IMR-90 (cell line): ENCODE results near the gene PRSS16. TPM values are rescaled to one million over a fixed set of nuclear protein-coding genes. Genes with fewer than 3 reads are reported as not detected.

ENCODE experiments used
- ATAC-seq: fragments of 200-7000 bp; cut with Tn5 transposase; 2 replicates; pipeline ENCODE4 v1.9.1; 2020; ENCODE audit warnings: low read depth, mild to moderate bottlenecking, moderate library complexity
- BruUV-seq: library from RNA; stranded (reverse); fragments of 400-500 nt; replicated peaks from 2 replicates; lab custom pipeline; 2021; lab: Mats Ljungman, UMichigan
- CTCF ChIA-PET: fragments of 300-600 bp; formaldehyde crosslinking; extraction: SDS; loops from one replicate; lab custom pipeline; 2021; ENCODE audit warnings: antibody characterized with exemption; lab: Yijun Ruan, JAX
- POLR2A ChIA-PET: fragments of 300-600 bp; sonication (Branson Sonifier 250); formaldehyde crosslinking; loops from one replicate; lab custom pipeline; 2022; ENCODE audit warnings: antibody characterized with exemption; ENCODE audit not compliant: unreplicated experiment; lab: Charles Lee
- DNase-seq: peaks from one replicate; pipeline ENCODE4 v3.0.0; 2013
- H2AFZ ChIP-seq: replicated peaks from 2 replicates; pipeline ENCODE3; 2013; ENCODE audit warnings: low read length, mild to moderate bottlenecking; ENCODE audit not compliant: poor library complexity
- H2AK5ac ChIP-seq: 2 replicates; pipeline ENCODE4 v1.6.1; 2013; ENCODE audit warnings: low read depth, low read length, inconsistent platforms
- H2AK9ac ChIP-seq: replicated peaks from 2 replicates; pipeline ENCODE3; 2013; ENCODE audit warnings: mild to moderate bottlenecking, low read depth, low read length, moderate library complexity; ENCODE audit not compliant: poor library complexity
- H2BK120ac ChIP-seq: 2 replicates; pipeline ENCODE4 v1.6.1; 2013; ENCODE audit warnings: low read depth, low read length, inconsistent platforms
- H2BK15ac ChIP-seq: 3 replicates; pipeline ENCODE4 v1.6.1; 2013; ENCODE audit warnings: low read depth, low read length, inconsistent platforms
- H2BK20ac ChIP-seq: 2 replicates; pipeline ENCODE4 v1.6.1; 2013; ENCODE audit warnings: low read depth, mild to moderate bottlenecking, inconsistent platforms, low read length, moderate library complexity
- H2BK5ac ChIP-seq: 2 replicates; pipeline ENCODE4 v1.6.1; 2013; ENCODE audit warnings: mild to moderate bottlenecking, low read depth, low read length, inconsistent platforms; ENCODE audit not compliant: poor library complexity, severe bottlenecking
- H3K14ac ChIP-seq: replicated peaks from 2 replicates; pipeline ENCODE4 v1.6.1; 2013; ENCODE audit warnings: low read depth, low read length, inconsistent platforms
- H3K18ac ChIP-seq: 2 replicates; pipeline ENCODE4 v1.6.1; 2013; ENCODE audit warnings: low read depth, low read length, control low read depth
- H3K23ac ChIP-seq: 2 replicates; pipeline ENCODE4 v1.6.1; 2013; ENCODE audit warnings: low read depth, low read length, inconsistent platforms
- H3K27ac ChIP-seq: 2 replicates; pipeline ENCODE4 v1.5.1; 2013; ENCODE audit warnings: mild to moderate bottlenecking, control low read depth, low read length; ENCODE audit not compliant: insufficient read depth
- H3K27me3 ChIP-seq: 2 replicates; pipeline ENCODE4 v1.6.1; 2013; ENCODE audit warnings: low read length; ENCODE audit not compliant: control insufficient read depth, insufficient read depth
- H3K36me3 ChIP-seq: 2 replicates; pipeline ENCODE4 v1.6.1; 2013; ENCODE audit warnings: low read length, mixed read lengths; ENCODE audit not compliant: control insufficient read depth, insufficient read depth
- H3K4ac ChIP-seq: 2 replicates; pipeline ENCODE4 v1.6.1; 2013; ENCODE audit warnings: low read depth, low read length, inconsistent platforms
- H3K4me1 ChIP-seq: 2 replicates; pipeline ENCODE4 v1.6.1; 2013; ENCODE audit warnings: low read length, mixed read lengths; ENCODE audit not compliant: control insufficient read depth, insufficient read depth
- H3K4me2 ChIP-seq: 2 replicates; pipeline ENCODE4 v1.6.1; 2013; ENCODE audit warnings: low read depth, mild to moderate bottlenecking, control low read depth, low read length, moderate library complexity
- H3K4me3 ChIP-seq: 2 replicates; pipeline ENCODE4 v1.5.1; 2013; ENCODE audit warnings: low read depth, mild to moderate bottlenecking, control low read depth, low read length, moderate library complexity; ENCODE audit not compliant: insufficient read depth
- H3K56ac ChIP-seq: 2 replicates; pipeline ENCODE4 v1.6.1; 2013; ENCODE audit warnings: low read length, inconsistent platforms; ENCODE audit not compliant: insufficient read depth; ENCODE audit errors: extremely low read depth
- H3K79me1 ChIP-seq, 2 experiments: 2 replicates each; pipeline ENCODE4 v1.6.1; 2013; ENCODE audit warnings: low read length in 2 of 2, inconsistent platforms in 1 of 2, low read depth in 1 of 2
- H3K9ac ChIP-seq: 2 replicates; pipeline ENCODE4 v1.6.1; 2013; ENCODE audit warnings: low read depth, low read length, control low read depth
- H3K9me1 ChIP-seq: 2 replicates; pipeline ENCODE4 v1.6.1; 2013; ENCODE audit warnings: low read length, inconsistent platforms; ENCODE audit not compliant: insufficient read depth
- H3K9me3 ChIP-seq: 2 replicates; pipeline ENCODE4 v1.6.1; 2013; ENCODE audit warnings: low read length; ENCODE audit not compliant: control insufficient read depth, insufficient read depth
- H4K20me1 ChIP-seq: 2 replicates; pipeline ENCODE4 v1.6.1; 2013; ENCODE audit warnings: low read length, inconsistent platforms; ENCODE audit not compliant: insufficient read depth
- H4K5ac ChIP-seq: 2 replicates; pipeline ENCODE4 v1.6.1; 2013; ENCODE audit warnings: mild to moderate bottlenecking, low read depth, low read length, control low read depth
- H4K8ac ChIP-seq, 2 experiments: 2 replicates each; pipeline ENCODE4 v1.6.1; 2013; ENCODE audit warnings: low read depth in 2 of 2, low read length in 2 of 2, control low read depth in 1 of 2, inconsistent platforms in 1 of 2
- H4K91ac ChIP-seq: 2 replicates; pipeline ENCODE4 v1.6.1; 2013; ENCODE audit warnings: low read depth, low read length, inconsistent platforms; ENCODE audit not compliant: insufficient read depth
- FOS ChIP-seq: fragments of 150-350 bp; IDR thresholded peaks from 2 replicates; pipeline ENCODE4 v1.6.1; 2016; ENCODE audit warnings: low read depth, low read length
- POLR2A ChIP-seq: IDR thresholded peaks from 2 replicates; pipeline ENCODE4 v1.6.1; 2012; ENCODE audit warnings: mild to moderate bottlenecking, low read depth, low read length
- RCOR1 ChIP-seq: IDR thresholded peaks from 2 replicates; pipeline ENCODE4 v1.6.1; 2012; ENCODE audit warnings: mild to moderate bottlenecking, low read length, improper control_type of control experiment; ENCODE audit not compliant: insufficient replicate concordance
- RFX5 ChIP-seq: IDR thresholded peaks from 2 replicates; pipeline ENCODE4 v1.8.0; 2012; ENCODE audit warnings: low read depth, mild to moderate bottlenecking, low read length, moderate library complexity
- WGBS, 2 experiments: methylation state at CpG; one replicate each; pipeline versions ENCODE4 v1.1.5 to v1.1.7; 2013; ENCODE audit warnings: missing lambda C conversion rate in 2 of 2; ENCODE audit not compliant: insufficient read length in 1 of 2; ENCODE audit errors: extremely low coverage in 2 of 2; 5-methylcytosine and 5-hydroxymethylcytosine counted together
- dilution Hi-C: fragments of 300-500 bp; cut with HindIII; formaldehyde crosslinking; loops from one replicate; pipeline ENCODE4 v1.14.3; 2018; ENCODE audit warnings: low sequenced_read_pairs; ENCODE audit not compliant: unreplicated experiment
- in situ Hi-C: fragments of 300-500 bp; cut with MboI; formaldehyde crosslinking; loops from 3 replicates; pipeline ENCODE4 v1.14.3; 2019; ENCODE audit warnings: low sequenced_read_pairs, inconsistent platforms, mixed read lengths
- intact Hi-C: fragments of 100-400 bp; cut with micrococcal nuclease; formaldehyde crosslinking; loops from 2 replicates; pipeline ENCODE4 v1.10.0; 2022
- polyA plus RNA-seq, 3 experiments: library from polyadenylated mRNA; depleted of rRNA; stranded (reverse); fragments of >200 nt; gene quantifications; 2 replicates each; pipeline ENCODE4 v1.2.3, GENCODE V29; 2012; ENCODE audit warnings: low replicate concordance in 1 of 3
- total RNA-seq: library from RNA; depleted of rRNA; stranded (reverse); fragments of >200 nt; gene quantifications from 2 replicates; pipeline ENCODE4 v1.2.3, GENCODE V29; 2012

The PRSS16 gene
- total and polyA plus RNA-seq, 2 of the 4 experiments (the other 2 are of a cell fraction), result 0.39 TPM; not detected in 1

- POLR2A ChIA-PET, result interaction anchor here (0.6 kb wide), 1 partner anchor 24 kb away, joined by 17 read pairs; no protein-coding TSS in a partner anchor
- H4K20me1 ChIP-seq, result no peaks in the 10 kb centered on the region
- no peaks in the 10 kb centered on the region for H3K27me3 ChIP-seq
Measured at GRCh38 chr6:27237089-27237803, 10.3 kb upstream of the PRSS16 start.

More at GRCh38 chr6:27237089-27237803, 10.3 kb upstream of the PRSS16 start:
- H3K14ac ChIP-seq, result no peak overlapping the region
- no peak overlapping the region for H2BK5ac ChIP-seq
- no peak overlapping the region for H2AFZ ChIP-seq
- H3K9me1 ChIP-seq, result no peaks in the 10 kb centered on the region
- no peak overlapping the region for H4K5ac ChIP-seq
- intact Hi-C loops (loop anchor here (2.0 to 5.0 kb wide), 4 partner anchors 60 to 260 kb away; no protein-coding TSS in a partner anchor), in situ Hi-C loops (no loop called here), dilution Hi-C loops (no loop called here)
- ATAC-seq (peak; percentile 90), DNase-seq (peak; percentile 77)
- H3K9ac ChIP-seq, result no peak overlapping the region
- H2AK9ac ChIP-seq, result no peak overlapping the region
- no peak overlapping the region for H3K18ac ChIP-seq
- no peaks in the 10 kb centered on the region for H3K36me3 ChIP-seq
- H3K4ac ChIP-seq, result no peak overlapping the region
- peak overlapping the region; percentile 99; the same call in 1 of the 2 replicates for H3K4me2 ChIP-seq
- no peak overlapping the region for H3K23ac ChIP-seq
- no peak for TF ChIP-seq RFX5
- no peak for TF ChIP-seq RCOR1
- peak; percentile 57; the same call in 1 of the 2 replicates for TF ChIP-seq FOS
- TF ChIP-seq POLR2A, result no peak
- BruUV-seq, result no TSS peak
- H3K79me1 ChIP-seq, result no peaks in the 10 kb centered on the region
- no peak overlapping the region for H4K8ac ChIP-seq
- H4K91ac ChIP-seq, result no peak overlapping the region
- no peak overlapping the region for H3K56ac ChIP-seq
- no peaks in the 10 kb centered on the region for H3K4me1 ChIP-seq
- H3K9me3 ChIP-seq, result no peaks in the 10 kb centered on the region
- H2BK120ac ChIP-seq, result no peak overlapping the region
- CTCF ChIA-PET, result interaction anchor here (1.3 kb wide), 1 partner anchor 11 kb away, joined by 4 read pairs; no protein-coding TSS in a partner anchor
- H3K27ac ChIP-seq, result no peak overlapping the region
- H2BK15ac ChIP-seq, result no peak overlapping the region
- no peak overlapping the region for H2AK5ac ChIP-seq
- H3K4me3 ChIP-seq, result peak overlapping the region; percentile 60; the same call in 1 of the 2 replicates
- no peak overlapping the region for H2BK20ac ChIP-seq
- no CpG with 5 or more reads among the region's 20 CpGs for WGBS, 2 experiments
